NCI-H748 (cell line): ENCODE measurements around the gene DAGLB.
"Not testable (repeated sequence)": the region's sequence is repeated elsewhere in the genome, so short reads cannot be mapped to it uniquely, and the experiment has no call there.

Experiments used
- DNase-seq: peaks from one replicate; lab custom pipeline; 2025; ENCODE audit not compliant: unreplicated experiment; lab: John Stamatoyannopoulos, UW

Gene DAGLB

DNA sequence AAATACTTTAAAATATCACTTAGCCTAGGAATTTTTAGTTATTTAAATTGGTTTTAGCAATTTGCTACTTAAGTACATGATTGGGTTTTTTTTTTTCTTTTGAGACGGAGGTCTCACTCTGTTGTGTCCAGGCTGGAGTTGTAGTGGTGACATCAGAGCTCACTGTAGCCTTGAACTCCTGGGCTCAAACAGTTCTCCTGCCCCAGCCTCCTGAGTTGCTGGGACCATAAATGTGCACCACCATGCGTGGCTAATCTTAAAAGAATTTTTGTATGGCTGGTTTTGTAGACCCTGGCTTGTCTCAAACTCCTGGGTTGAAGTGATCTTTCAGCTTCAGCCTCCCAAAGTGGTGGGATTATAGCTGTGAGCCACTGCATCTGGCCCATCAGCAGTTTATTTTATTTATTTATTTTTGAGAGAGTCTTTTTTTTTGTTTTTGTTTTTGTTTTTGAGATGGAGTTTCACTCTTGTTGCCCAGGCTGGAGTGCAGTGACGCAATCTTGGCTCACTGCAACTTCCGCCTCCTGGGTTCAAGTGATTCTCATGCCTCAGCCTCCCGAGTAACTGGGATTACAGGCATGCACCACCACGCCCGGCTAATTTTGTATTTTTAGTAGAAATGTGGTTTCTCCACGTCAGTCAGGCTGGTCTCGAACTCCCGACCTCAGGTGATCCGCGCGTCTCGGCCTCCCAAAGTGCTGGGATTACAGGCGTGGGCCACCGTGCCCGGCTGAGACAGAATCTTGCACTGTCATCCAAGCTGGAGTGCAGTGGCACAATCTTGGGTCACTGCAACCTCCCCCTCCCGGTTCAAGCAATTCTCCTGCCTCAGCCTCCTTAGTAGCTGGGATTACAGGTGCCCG, 47.3 kb downstream of the DAGLB start:
- DNase-seq = not testable (repeated sequence)

DNA sequence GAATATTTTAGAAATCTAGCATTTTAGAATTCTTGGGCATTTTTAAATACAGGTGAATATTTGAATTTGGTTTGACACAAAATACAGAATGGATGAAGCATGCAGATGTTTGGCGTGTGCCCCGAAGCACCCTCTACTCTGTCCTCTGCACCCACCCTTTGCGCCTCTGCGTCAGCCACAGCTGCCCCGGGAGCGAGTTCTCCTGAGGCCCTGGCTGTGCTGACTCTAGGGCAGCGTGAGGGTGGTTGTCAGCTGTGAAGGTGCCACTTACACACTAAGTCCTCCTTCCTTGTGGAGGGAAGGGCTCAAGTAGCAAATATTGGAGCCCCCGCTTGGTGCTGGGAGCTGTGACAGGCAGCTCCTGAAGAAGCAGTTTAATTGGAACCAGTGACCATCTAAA, 48.4 kb downstream of the DAGLB start:
- DNase-seq = no peak

GRCh38 chr7:6398943-6399342, 48.8 kb downstream of the DAGLB start:
- no peak for DNase-seq

DNA sequence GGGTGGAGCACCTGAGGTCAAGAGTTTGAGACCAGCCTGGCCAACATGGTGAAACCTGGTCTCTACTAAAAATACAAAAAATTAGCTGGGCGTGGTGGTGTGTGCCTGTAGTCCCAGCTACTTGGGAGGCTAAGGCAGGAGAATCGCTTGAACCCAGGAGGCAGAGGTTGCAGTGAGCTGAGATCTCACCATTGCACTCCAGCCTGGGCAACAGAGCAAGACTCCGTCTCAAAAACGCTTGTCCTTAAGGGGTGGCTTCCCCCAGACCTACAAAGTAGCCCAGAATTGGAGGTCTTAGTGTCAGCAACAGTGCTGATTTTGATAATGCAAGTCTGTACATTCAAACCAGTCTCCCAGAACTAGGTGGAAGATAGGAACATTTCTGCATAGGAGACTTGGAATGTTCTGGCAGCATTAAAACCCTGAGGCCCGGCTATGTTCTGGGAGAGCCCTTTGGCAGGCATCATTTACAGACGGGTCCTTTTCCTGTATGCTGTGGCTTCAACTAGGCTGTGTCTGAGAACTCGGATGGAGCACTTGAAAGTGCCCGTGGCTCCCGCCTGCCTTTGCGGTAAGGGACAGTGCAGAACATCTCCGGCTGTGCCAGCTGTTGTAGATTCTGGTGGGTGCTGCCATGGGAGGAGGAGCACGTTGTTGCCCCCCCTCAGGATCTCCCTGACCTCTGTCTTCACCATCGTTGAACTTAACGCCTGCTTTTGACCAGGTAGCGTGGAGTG, 49.8 kb downstream of the DAGLB start:
- DNase-seq = not testable (repeated sequence)

GRCh38 chr7:6395898-6396595, 51.7 kb downstream of the DAGLB start:
- no peak for DNase-seq

DNA sequence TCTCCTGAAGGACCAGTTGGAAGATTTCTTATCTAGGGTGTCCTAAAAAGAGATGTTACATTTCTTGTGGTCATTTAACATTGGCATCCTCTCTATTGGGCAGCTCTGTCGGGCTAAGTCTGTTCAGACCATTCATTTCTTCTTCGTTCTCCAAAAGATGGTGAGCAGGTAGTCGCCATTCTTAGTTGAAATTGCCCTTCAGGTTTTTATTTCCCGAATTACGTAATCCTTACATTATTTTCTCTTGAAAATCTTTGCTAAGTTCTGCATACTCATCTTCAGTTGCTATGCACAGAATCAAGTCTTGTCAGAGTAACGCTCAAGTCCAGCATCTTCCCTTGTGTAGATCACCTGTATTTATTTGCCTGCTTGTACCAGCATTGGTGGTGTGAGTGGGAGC, 53.6 kb downstream of the DAGLB start:
- no peak for DNase-seq

DNA sequence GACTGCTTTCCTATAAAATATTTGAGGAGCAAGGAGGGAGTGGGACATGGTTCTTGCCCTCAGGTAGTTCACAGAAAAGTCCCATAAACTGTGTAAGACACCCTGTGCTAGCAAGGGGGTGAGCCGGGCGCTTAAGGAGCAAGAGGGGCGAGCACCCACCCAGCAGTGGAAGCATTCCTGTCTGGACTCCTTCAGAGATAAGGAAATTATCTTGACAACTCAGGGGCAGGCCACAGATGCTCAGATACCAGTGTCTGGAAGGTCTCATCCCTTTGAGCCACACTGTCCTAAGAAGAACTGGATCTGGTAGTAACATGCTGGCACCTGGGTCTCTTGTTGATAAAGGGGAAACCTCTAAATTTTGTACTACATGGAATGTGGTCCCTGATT, 54.1 kb downstream of the DAGLB start:
- no peak for DNase-seq

GRCh38 chr7:6392712-6393666, 54.8 kb downstream of the DAGLB start:
- no peak for DNase-seq

GRCh38 chr7:6389728-6390127, 58.0 kb downstream of the DAGLB start:
- DNase-seq = no peak

- DNase-seq = no peak
These were observed 59.9 kb downstream of the DAGLB start for GRCh38 chr7:6387734-6388294.

DNA sequence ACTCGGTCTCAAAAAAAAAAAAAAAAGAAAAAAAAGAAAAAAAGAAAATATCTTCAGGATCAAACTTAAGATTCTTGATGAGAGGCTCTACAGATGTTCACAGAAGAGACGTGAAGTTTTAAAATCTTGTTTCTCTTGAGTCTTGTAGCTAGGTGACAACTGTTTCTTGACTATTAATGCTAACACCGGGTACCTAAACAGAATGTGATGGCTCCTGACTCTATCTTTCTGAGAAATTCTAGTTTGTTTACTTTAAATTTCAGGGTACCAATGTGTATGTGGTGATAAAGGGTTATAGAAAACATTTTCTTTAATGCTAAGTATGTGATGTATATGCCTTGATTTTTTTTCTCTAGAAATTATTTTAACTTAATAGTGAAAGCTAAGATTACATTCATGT, 61.0 kb downstream of the DAGLB start:
- DNase-seq = no peak

GRCh38 chr7:6385909-6386560, 61.7 kb downstream of the DAGLB start:
- no peak for DNase-seq

DNA sequence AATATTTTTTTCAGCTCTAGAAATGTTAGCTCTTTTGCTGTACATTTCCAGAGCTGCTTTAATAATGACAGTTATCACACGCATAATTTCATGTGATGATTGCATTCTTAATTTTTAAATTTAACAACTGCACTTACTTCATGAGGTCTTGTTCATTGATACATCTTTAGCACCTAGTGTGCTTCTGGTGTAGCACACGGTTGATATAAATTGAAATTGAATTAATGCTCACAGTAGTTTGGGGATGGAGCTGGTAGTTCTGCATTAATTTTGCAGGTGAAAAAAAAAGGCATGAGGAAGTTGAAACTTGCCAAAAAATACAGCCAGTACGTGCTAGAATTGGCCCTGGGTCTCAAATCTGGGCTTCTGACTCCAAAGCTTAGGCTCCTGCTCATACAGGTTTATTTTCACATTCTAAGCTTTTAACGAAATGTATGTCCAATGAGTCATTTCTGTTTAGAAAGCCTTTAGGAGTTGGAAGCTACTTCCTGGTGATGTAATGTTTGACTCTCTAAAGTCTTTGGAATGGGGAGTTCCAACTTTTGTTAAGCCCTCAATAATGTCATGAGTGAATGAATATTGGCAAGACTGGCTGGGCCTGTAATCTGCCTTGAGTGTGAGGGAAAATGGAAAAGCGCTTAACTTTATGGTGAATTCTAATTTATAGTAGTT, 62.5 kb downstream of the DAGLB start:
- DNase-seq = no peak

- DNase-seq = no peak
These were observed 63.4 kb downstream of the DAGLB start for GRCh38 chr7:6384327-6384726.

GRCh38 chr7:6382817-6383216, 64.9 kb downstream of the DAGLB start:
- DNase-seq = no peak

DNA sequence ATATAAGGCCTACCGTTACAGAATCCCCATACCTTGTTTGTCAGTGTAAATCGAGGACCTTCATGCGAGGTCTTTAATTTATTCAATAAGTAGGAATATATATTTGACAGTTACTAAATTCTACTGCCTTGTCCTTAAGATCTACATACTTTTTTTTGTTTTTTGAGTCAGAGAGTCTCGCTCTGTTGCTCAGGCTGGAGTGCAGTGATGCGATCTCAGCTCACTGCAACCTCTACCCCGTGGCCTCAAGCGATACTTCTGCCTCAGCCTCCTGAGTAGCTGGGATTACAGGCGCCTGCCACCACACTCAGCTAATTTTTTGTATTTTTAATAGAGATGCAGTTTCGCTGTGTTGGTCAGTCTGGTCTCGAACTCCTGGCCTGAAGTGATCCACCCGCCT, 65.9 kb downstream of the DAGLB start:
- DNase-seq = not testable (repeated sequence)

- no peak for DNase-seq
These were observed 67.3 kb downstream of the DAGLB start for GRCh38 chr7:6380310-6381095.

GRCh38 chr7:6379886-6380285, 67.9 kb downstream of the DAGLB start:
- DNase-seq = no peak
